ENCODE measurements around the gene CABLES1. TPM values are rescaled to one million over a fixed set of nuclear protein-coding genes. Genes with fewer than 3 reads are reported as not detected.

Gene CABLES1
- polyA plus RNA-seq, 1 donor, result 11.1 TPM

DNA sequence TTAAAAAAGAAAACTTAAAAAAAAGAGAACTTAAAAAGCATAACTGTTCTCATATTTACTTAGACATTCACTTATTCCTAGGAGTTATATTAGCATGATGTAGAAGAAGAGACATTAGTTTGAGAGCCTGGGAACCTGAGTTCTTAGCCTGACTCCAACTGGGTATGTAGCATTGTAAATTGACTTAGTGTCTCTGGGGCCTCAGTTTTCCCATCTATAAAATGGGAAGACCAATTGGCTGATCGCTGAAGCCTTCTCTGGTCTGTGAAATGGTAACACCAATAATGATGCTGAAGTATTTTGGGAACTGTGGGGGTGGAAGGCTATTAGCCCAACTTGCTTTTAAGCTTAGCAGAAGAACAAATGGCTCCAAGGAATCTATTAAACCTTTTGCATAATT, 55.9 kb downstream of the CABLES1 start:
- no peaks in the 10 kb centered on the region for H3K9me3 ChIP-seq (ENCODE audit: control insufficient read depth, low read depth, low read length)
- no CpG with 5 or more reads among the region's 1 CpG for WGBS (ENCODE audit: insufficient coverage, low lambda C conversion rate)

DNA sequence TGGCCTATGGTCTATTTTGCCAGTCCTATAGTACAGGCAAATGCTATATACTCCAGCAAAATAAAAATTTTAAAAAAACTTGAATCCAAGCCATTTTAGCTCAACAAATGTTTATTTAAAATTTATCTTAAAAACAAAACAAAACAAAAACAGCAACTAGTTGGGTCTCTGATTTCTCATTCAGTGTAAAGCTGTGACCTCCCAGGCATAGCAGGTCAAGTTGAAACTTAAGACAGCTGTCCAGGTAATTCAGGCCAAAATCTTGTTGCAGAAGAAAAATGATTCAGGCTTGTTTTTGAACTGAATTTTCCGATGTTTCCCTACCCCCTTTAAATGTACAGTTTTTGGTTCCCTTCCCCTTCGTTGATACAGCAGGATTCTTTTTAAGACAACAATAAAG, 58.5 kb downstream of the CABLES1 start:
- no peak for DNase-seq
- no peaks in the 10 kb centered on the region for H3K27me3 ChIP-seq (ENCODE audit: control insufficient read depth, insufficient read depth, low read length)
- WGBS (ENCODE audit: insufficient coverage, low lambda C conversion rate), result 94% methylated on average over 2 of the region's 2 CpGs
- H3K27ac ChIP-seq (ENCODE audit: low read length), result no peak overlapping the region
- peaks cover 20% of the 10 kb centered on the region for H3K36me3 ChIP-seq (ENCODE audit: control insufficient read depth, insufficient read depth, low read length)
- H3K4me3 ChIP-seq (ENCODE audit: low read length), result no peak overlapping the region
- peaks cover 10% of the 10 kb centered on the region for H3K4me1 ChIP-seq (ENCODE audit: control insufficient read depth, insufficient read depth, low read length)
- H3K9me3 ChIP-seq (ENCODE audit: control insufficient read depth, low read depth, low read length), result no peaks in the 10 kb centered on the region

More for the DNA sequence above, 55.9 kb downstream of the CABLES1 start:
- Histone ChIP-seq H3K27ac (ENCODE audit: low read length) (no peak overlapping the region), H3K27me3 (ENCODE audit: control insufficient read depth, insufficient read depth, low read length) (no peaks in the 10 kb centered on the region), H3K36me3 (ENCODE audit: control insufficient read depth, insufficient read depth, low read length) (peaks cover 9% of the 10 kb centered on the region), H3K4me1 (ENCODE audit: control insufficient read depth, insufficient read depth, low read length) (peaks cover 7% of the 10 kb centered on the region), H3K4me3 (ENCODE audit: low read length) (no peak overlapping the region)
- DNase-seq, result no peak

DNA sequence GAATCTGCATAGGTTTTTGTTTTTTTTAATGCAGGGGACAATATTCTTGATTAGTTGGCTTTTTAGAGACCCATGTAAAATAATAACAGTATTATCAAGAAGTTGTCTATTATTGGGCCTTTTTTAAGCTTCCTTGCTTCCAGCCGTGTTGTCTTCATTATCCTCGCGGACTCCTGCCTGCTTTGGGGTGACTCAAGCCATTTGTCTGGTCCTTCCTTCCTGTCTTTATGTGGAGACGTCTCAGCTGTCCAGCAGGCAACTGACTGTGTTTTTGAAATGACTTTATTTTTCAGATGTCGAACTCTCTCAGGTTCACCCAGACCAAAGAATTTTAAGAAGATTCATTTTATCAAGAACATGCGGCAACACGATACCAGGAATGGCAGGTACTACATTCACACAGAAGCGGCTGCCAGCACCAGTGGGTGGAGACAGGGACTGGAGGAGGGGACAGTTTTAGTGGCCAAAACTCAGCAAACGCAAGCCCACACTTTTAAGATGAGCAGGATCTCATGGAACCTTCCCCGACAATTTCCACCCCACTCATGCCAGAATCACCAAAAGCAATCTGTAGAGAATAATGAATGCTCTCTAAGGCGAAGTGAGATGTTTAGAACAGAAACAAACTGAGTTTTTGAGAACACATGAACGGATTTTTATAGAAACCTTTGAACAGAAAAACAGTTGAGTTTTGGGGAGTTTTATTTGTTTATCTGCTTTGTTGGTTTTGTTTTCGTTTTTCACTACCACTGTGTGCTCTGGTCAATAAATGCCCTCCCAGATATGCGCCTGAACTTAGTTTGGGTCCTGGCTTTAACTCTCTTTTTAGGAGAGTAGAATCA, 59.1 kb downstream of the CABLES1 start:
- WGBS (ENCODE audit: insufficient coverage, low lambda C conversion rate), result 92% methylated on average over 4 of the region's 14 CpGs
- H3K27ac ChIP-seq (ENCODE audit: low read length), result no peak overlapping the region
- H3K9me3 ChIP-seq (ENCODE audit: control insufficient read depth, low read depth, low read length), result no peaks in the 10 kb centered on the region
- H3K4me3 ChIP-seq (ENCODE audit: low read length), result no peak overlapping the region
- no peak for DNase-seq
- peaks cover 10% of the 10 kb centered on the region for H3K4me1 ChIP-seq (ENCODE audit: control insufficient read depth, insufficient read depth, low read length)
- H3K36me3 ChIP-seq (ENCODE audit: control insufficient read depth, insufficient read depth, low read length), result peaks cover 17% of the 10 kb centered on the region
- no peaks in the 10 kb centered on the region for H3K27me3 ChIP-seq (ENCODE audit: control insufficient read depth, insufficient read depth, low read length)

DNA sequence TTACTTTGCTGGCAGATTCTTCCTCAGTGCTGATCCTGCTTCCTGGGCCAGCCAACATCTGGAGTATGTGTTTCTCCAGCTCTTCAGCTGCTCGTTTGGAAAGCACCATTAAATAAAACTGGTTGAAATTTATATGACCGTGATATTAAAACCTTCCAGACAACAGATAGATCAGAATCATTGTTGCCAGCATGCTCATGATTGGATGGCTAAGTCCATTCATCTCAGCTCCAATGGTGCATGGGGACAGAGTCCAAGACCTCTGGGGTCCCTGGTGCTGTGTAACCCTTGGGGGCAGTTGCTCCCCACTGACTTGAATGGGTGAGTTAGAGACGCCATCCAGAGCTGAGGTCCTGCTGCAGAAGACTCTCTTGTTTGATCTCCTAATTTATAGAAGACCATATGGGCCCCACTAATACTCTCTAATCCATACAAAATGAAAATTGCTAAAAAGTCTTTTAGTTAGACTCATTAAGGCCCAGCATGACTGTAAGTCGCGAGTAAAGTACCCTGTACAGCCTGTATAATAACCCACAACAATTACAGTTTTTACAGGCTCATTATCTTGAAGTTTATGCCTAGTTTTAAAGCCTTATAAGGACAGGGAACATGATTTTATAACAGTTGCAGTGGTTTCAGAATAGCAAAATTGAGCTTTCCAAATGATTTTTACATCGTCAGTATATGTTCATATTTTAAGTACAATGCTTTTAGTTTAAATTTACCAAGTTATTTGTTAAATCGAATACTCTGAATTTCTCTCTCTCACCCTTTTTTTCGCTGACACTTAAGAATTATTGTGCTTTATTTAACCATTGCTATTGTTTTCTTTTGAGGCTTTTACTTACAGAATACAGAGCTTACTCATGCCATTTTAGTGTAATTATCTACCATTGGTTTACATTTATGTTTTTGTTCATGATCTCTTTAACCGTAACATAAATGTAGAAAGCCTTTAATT, 60.0 kb downstream of the CABLES1 start:
- Histone ChIP-seq H3K27ac (ENCODE audit: low read length) (no peak overlapping the region), H3K27me3 (ENCODE audit: control insufficient read depth, insufficient read depth, low read length) (no peaks in the 10 kb centered on the region), H3K4me1 (ENCODE audit: control insufficient read depth, insufficient read depth, low read length) (peaks cover 10% of the 10 kb centered on the region), H3K4me3 (ENCODE audit: low read length) (no peak overlapping the region), H3K36me3 (ENCODE audit: control insufficient read depth, insufficient read depth, low read length) (peaks cover 13% of the 10 kb centered on the region), H3K9me3 (ENCODE audit: control insufficient read depth, low read depth, low read length) (no peaks in the 10 kb centered on the region)
- WGBS (ENCODE audit: insufficient coverage, low lambda C conversion rate), result 91% methylated on average over 4 of the region's 9 CpGs
- no peak for DNase-seq

DNA sequence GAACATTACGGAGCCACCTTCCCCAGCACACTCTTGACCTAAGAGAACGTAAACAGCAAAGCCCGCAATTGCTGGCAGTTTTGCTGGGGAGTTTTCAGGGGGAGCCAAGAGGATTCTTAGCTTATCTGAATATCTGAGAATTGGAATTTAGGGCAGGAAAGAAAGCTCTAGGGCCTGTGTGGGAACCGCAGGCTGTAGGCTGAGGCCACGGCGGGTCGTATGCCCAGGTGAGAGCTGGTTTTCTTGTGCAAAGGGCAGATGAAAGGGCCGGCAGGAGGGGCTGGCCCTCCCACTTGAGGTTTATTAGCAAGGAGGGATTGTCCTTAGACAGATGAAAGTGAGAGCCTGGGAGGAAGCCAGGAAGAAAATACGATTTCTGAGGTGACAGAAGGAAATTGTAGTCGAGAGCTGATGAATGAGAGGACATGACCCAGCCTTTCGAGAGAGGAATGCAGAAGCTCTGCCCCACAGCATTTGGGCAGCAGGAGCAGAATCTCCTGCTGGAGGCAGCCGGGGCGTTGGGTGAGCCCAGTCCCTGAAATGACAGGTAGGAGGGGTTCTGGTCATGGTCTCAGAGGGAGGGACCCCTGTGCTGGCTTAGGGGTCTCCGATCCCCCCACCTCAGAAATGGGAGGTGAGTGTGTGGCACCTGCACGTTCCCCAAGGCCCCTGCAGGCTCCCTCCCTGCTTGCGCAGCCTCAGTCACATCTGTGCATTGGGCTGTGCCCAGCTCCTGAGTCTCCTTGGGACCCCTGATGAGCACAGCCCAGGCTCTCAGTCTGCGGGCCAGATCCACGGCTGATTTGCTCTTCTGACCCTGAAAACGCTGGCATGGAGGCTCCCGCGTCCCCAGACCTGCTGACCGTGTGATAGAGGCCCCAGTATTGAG, 61.1 kb downstream of the CABLES1 start:
- no peak overlapping the region for H3K4me3 ChIP-seq (ENCODE audit: low read length)
- no peaks in the 10 kb centered on the region for H3K9me3 ChIP-seq (ENCODE audit: control insufficient read depth, low read depth, low read length)
- WGBS (ENCODE audit: insufficient coverage, low lambda C conversion rate), result no CpG with 5 or more reads among the region's 22 CpGs
- DNase-seq, result peak; percentile 16 to 60
- H3K36me3 ChIP-seq (ENCODE audit: control insufficient read depth, insufficient read depth, low read length), result peaks cover 13% of the 10 kb centered on the region
- peaks cover 10% of the 10 kb centered on the region for H3K4me1 ChIP-seq (ENCODE audit: control insufficient read depth, insufficient read depth, low read length)
- no peak overlapping the region for H3K27ac ChIP-seq (ENCODE audit: low read length)
- no peaks in the 10 kb centered on the region for H3K27me3 ChIP-seq (ENCODE audit: control insufficient read depth, insufficient read depth, low read length)

DNA sequence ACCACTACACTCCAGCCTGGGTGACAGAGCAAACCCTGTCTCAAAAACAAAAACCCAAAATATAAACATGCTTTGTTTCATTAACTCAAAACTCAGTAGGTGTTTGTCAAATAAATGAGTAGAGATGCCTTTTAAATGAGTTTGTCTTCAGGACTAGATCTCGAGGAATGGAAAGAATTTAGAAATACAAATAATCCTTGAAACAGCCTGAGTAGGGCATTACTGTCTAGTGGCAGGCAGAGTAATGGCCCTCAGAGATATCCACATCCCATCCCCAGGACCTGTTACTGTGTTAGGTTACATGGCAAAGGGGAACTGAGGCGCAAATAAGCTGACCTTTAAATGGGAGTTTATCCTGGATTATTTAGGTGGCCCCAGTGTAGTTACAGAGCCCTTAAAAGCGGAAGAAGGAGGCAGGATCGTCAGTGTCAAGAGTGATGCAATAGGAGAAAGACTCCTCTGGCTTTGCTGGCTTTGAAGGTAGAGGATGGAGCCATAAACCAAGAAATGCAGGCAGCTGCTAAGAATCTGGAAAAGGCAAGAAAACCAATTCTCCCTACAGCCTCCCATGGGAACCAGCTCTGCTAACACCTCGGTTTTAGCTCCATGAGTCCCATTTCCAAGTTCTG, 63.0 kb downstream of the CABLES1 start:
- WGBS (ENCODE audit: insufficient coverage, low lambda C conversion rate), result 73% methylated on average over 3 of the region's 5 CpGs

DNA sequence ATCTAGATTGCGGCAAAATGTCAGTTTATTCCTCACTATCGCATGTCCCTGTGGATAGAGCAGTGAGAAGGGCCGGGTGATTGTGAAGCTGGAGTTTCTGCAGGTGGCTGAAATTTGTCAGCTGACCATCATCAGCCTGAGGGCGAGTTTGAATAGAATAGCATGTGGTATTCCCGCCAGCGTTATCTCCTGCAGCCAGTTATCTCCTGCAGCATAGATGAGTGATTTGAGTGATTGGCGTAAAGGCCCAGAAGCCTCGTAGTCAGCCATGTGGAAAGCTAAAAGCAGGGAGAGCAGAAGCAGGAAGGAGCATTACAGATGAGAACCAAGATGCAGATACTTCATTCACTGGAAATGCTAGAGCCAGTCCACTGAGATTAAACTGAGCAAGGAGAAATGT, 65.5 kb downstream of the CABLES1 start:
- peaks cover 13% of the 10 kb centered on the region for H3K36me3 ChIP-seq (ENCODE audit: control insufficient read depth, insufficient read depth, low read length)
- DNase-seq, result no peak
- no peak overlapping the region for H3K27ac ChIP-seq (ENCODE audit: low read length)
- no peaks in the 10 kb centered on the region for H3K27me3 ChIP-seq (ENCODE audit: control insufficient read depth, insufficient read depth, low read length)
- H3K4me3 ChIP-seq (ENCODE audit: low read length), result no peak overlapping the region
- no peaks in the 10 kb centered on the region for H3K9me3 ChIP-seq (ENCODE audit: control insufficient read depth, low read depth, low read length)
- no CpG with 5 or more reads among the region's 8 CpGs for WGBS (ENCODE audit: insufficient coverage, low lambda C conversion rate)
- H3K4me1 ChIP-seq (ENCODE audit: control insufficient read depth, insufficient read depth, low read length), result peaks cover 7% of the 10 kb centered on the region

More for the DNA sequence above, 63.0 kb downstream of the CABLES1 start:
- no peaks in the 10 kb centered on the region for H3K27me3 ChIP-seq (ENCODE audit: control insufficient read depth, insufficient read depth, low read length)
- H3K27ac ChIP-seq (ENCODE audit: low read length), result no peak overlapping the region
- no peak for DNase-seq
- H3K4me3 ChIP-seq (ENCODE audit: low read length), result no peak overlapping the region
- H3K9me3 ChIP-seq (ENCODE audit: control insufficient read depth, low read depth, low read length), result no peaks in the 10 kb centered on the region
- H3K36me3 ChIP-seq (ENCODE audit: control insufficient read depth, insufficient read depth, low read length), result peaks cover 12% of the 10 kb centered on the region
- peaks cover 7% of the 10 kb centered on the region for H3K4me1 ChIP-seq (ENCODE audit: control insufficient read depth, insufficient read depth, low read length)

DNA sequence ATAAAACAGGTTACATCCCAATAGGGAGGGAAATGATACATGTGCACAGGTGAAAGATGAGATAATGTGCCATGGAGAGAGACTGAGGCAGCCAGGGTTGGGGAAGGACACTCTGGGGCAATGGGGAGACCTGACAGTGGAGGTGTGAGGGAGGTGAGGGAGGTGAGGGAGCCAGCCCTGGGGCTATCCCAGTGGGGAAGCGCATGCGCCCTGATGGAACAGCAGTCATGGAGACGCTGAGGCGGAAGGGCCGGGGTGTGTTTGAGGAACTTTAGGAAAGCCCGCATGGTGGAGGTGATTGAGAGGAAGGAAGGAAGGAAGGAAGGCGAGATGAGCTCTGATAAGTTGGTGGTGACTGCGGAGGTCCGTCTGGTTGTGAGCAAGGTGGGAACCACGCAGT, 66.5 kb downstream of the CABLES1 start:
- Histone ChIP-seq H3K4me1 (ENCODE audit: control insufficient read depth, insufficient read depth, low read length) (no peaks in the 10 kb centered on the region), H3K27ac (ENCODE audit: low read length) (no peak overlapping the region), H3K9me3 (ENCODE audit: control insufficient read depth, low read depth, low read length) (no peaks in the 10 kb centered on the region), H3K27me3 (ENCODE audit: control insufficient read depth, insufficient read depth, low read length) (no peaks in the 10 kb centered on the region), H3K36me3 (ENCODE audit: control insufficient read depth, insufficient read depth, low read length) (peaks cover 13% of the 10 kb centered on the region), H3K4me3 (ENCODE audit: low read length) (no peak overlapping the region)
- no peak for DNase-seq
- WGBS (ENCODE audit: insufficient coverage, low lambda C conversion rate), result no CpG with 5 or more reads among the region's 10 CpGs

DNA sequence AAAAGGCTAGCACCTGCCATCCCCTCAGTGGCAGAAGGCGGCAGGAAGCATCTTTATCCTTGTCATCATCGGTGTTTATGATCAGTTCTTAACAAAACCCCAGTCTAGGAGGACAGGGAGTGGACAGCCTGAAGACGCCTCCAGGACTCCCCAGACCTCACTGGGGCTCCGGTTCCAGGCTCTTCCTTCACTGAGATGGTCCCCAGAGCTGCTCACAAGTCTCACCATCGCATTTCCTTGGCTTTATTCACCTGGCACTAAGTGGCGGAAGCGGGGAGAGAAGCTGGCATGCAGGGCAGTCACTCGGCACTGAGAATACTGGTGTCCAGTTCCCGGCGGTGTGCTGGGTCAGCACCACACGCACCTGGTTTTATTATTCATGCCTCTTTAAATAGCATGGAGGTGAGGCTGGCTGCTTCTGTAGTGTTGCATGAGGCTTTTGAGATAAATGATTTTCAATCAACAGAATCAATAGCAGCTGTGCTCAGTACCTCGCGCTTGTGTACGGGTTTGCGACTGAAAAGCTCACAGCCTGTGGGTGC, 68.7 kb downstream of the CABLES1 start:
- H3K4me1 ChIP-seq (ENCODE audit: control insufficient read depth, insufficient read depth, low read length), result no peaks in the 10 kb centered on the region
- no CpG with 5 or more reads among the region's 15 CpGs for WGBS (ENCODE audit: insufficient coverage, low lambda C conversion rate)
- peaks cover 3% of the 10 kb centered on the region for H3K36me3 ChIP-seq (ENCODE audit: control insufficient read depth, insufficient read depth, low read length)
- no peak overlapping the region for H3K4me3 ChIP-seq (ENCODE audit: low read length)
- H3K27ac ChIP-seq (ENCODE audit: low read length), result no peak overlapping the region
- H3K9me3 ChIP-seq (ENCODE audit: control insufficient read depth, low read depth, low read length), result no peaks in the 10 kb centered on the region
- DNase-seq, result no peak
- H3K27me3 ChIP-seq (ENCODE audit: control insufficient read depth, insufficient read depth, low read length), result no peaks in the 10 kb centered on the region
